GM21737 (cell line): Measurements from ENCODE around the gene HIRA.
A peak's percentile ranks its signal among the peaks of the same experiment; 100 is the strongest.
"Not testable (repeated sequence)": the region's sequence is repeated elsewhere in the genome, so short reads cannot be mapped to it uniquely, and the experiment has no call there.

Experiments used
- ATAC-seq: cut with Tn5 transposase; IDR thresholded peaks from one replicate; pipeline ENCODE4 v1.9.1; 2021; ENCODE audit warnings: mild to moderate bottlenecking, moderate library complexity; ENCODE audit not compliant: unreplicated experiment

The HIRA gene

GRCh38 chr22:19336133-19337075 lies 95.1 kb downstream of the HIRA start:
- no peak for ATAC-seq

GRCh38 chr22:19331975-19332374 lies 99.6 kb downstream of the HIRA start:
- ATAC-seq, result no peak

- ATAC-seq, result no peak
These were observed 100.1 kb downstream of the HIRA start for GRCh38 chr22:19331474-19331873.

- no peak for ATAC-seq
These were observed 100.6 kb downstream of the HIRA start for GRCh38 chr22:19330865-19331418.

- ATAC-seq, result not testable (repeated sequence)
These were observed 101.3 kb downstream of the HIRA start for GRCh38 chr22:19330205-19330604.

GRCh38 chr22:19329454-19329853 lies 102.1 kb downstream of the HIRA start:
- no peak for ATAC-seq

- ATAC-seq, result no peak
These were observed 106.1 kb downstream of the HIRA start for GRCh38 chr22:19325296-19325948.

- ATAC-seq, result not testable (repeated sequence)
These were observed 108.1 kb downstream of the HIRA start for GRCh38 chr22:19323420-19323819.

GRCh38 chr22:19321757-19322156 lies 109.8 kb downstream of the HIRA start:
- ATAC-seq, result no peak

- not testable (repeated sequence) for ATAC-seq
These were observed 111.4 kb downstream of the HIRA start for GRCh38 chr22:19320136-19320535.

- no peak for ATAC-seq
These were observed 112.3 kb downstream of the HIRA start for GRCh38 chr22:19319281-19319680.

- no peak for ATAC-seq
These were observed 113.7 kb downstream of the HIRA start for GRCh38 chr22:19317865-19318264.

- no peak for ATAC-seq
These were observed 123.7 kb downstream of the HIRA start for GRCh38 chr22:19307872-19308271.

GRCh38 chr22:19306535-19306934 lies 125.0 kb downstream of the HIRA start:
- not testable (repeated sequence) for ATAC-seq

- ATAC-seq, result no peak
These were observed 127.0 kb downstream of the HIRA start for GRCh38 chr22:19304547-19304946.

- no peak for ATAC-seq
These were observed 127.7 kb downstream of the HIRA start for GRCh38 chr22:19303785-19304184.

GRCh38 chr22:19295733-19296132 lies 135.8 kb downstream of the HIRA start:
- no peak for ATAC-seq

- ATAC-seq, result no peak
These were observed 138.9 kb downstream of the HIRA start for GRCh38 chr22:19292458-19293230.

GRCh38 chr22:19291580-19292457 lies 139.7 kb downstream of the HIRA start, which contains the start of gene CLTCL1:
Gene CLTCL1, minus strand, starts transcription at chr22:19291719. Its CDS starts 78 bp downstream, at chr22:19291641.
- ATAC-seq, result peak; percentile 55

- ATAC-seq, result peak; percentile 40
These were observed 140.3 kb downstream of the HIRA start for GRCh38 chr22:19291218-19291579.
